ENCODE measurements around the gene MAP4K4.

DNA sequence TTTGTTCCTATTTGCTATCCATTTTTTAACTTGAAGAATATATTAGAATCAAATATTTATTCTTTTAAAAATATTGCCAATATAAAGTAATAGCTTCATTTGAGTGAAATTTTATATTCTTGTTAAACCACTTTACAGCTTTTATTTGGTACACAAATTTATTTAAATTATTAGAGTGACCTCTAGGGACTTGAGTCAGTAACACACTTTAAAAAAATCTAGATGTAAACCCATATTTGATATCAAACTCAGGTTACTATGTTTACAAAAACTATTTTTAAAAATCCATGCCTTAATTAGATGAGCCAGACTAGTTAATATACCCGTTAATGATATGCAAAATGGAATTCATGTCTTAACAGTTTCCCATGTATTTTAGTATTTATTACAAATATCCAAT lies 134.6 kb downstream of the MAP4K4 start:
- no peak for TF ChIP-seq EZH2 (IDR thresholded peaks at IDR 0.05)
- TF ChIP-seq, protein P1, sequence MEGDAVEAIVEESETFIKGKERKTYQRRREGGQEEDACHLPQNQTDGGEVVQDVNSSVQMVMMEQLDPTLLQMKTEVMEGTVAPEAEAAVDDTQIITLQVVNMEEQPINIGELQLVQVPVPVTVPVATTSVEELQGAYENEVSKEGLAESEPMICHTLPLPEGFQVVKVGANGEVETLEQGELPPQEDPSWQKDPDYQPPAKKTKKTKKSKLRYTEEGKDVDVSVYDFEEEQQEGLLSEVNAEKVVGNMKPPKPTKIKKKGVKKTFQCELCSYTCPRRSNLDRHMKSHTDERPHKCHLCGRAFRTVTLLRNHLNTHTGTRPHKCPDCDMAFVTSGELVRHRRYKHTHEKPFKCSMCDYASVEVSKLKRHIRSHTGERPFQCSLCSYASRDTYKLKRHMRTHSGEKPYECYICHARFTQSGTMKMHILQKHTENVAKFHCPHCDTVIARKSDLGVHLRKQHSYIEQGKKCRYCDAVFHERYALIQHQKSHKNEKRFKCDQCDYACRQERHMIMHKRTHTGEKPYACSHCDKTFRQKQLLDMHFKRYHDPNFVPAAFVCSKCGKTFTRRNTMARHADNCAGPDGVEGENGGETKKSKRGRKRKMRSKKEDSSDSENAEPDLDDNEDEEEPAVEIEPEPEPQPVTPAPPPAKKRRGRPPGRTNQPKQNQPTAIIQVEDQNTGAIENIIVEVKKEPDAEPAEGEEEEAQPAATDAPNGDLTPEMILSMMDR (IDR thresholded peaks at IDR 0.05): peak; percentile 46
- TF ChIP-seq EZH2phosphoT487 (IDR thresholded peaks at IDR 0.05): no peak

Data from neural progenitor cell (in vitro differentiated cells).